ENCODE results near the gene NEK4.

- TF ChIP-seq CTCF (conservative IDR thresholded peaks at IDR 0.05; ENCODE audit: low read depth, low read length) (no peak), EZH2 (IDR thresholded peaks at IDR 0.05; ENCODE audit: borderline replicate concordance, low read depth, low read length, poor library complexity, severe bottlenecking) (no peak)
Measured at GRCh38 chr3:52791366-52791765, 20.6 kb upstream of the NEK4 start.
